ENCODE results near the gene SUPT20HL2.

DNA sequence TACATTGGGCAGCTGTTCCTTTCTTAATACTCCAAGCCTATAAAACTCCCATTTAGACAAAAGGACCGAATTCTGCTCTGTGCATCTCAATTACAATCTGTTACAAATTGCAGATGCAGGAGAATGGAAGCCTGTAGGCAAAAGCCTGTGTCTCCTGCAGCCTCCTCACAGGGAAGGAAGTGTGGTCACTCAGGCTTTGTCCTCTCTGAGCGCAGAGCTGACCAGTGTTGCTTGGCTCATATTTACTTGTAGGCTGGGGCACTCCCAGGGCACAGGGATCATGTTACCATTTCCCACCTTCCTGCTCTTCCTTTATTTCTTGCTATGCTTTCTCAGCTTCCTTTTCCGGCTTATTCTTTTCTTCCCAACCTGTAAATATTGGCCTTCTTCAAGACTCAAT is 15.7 kb downstream of the SUPT20HL2 start:
- TF ChIP-seq POLR2AphosphoS5 (IDR thresholded peaks at IDR 0.05; ENCODE audit: low read depth, low read length): no peak
- no peak for TF ChIP-seq POLR2A (IDR thresholded peaks at IDR 0.05; ENCODE audit: low read depth, low read length)
- TF ChIP-seq POU2F2 (IDR thresholded peaks at IDR 0.05; ENCODE audit: low read depth, low read length): no peak
- no peak for TF ChIP-seq TAF1 (IDR thresholded peaks at IDR 0.05; ENCODE audit: low read depth, low read length)

Measured in GM12891 (cell line).